GM21526 (cell line): ENCODE results near the gene FAM241B.

Experiments
- ATAC-seq: cut with Tn5 transposase; IDR thresholded peaks from one replicate; pipeline ENCODE4 v1.9.1; 2021; ENCODE audit warnings: moderate library complexity; ENCODE audit not compliant: unreplicated experiment, low FRiP score

Gene FAM241B

GRCh38 chr10:69662901-69663300, 32.9 kb downstream of the FAM241B start:
- ATAC-seq = no peak

DNA sequence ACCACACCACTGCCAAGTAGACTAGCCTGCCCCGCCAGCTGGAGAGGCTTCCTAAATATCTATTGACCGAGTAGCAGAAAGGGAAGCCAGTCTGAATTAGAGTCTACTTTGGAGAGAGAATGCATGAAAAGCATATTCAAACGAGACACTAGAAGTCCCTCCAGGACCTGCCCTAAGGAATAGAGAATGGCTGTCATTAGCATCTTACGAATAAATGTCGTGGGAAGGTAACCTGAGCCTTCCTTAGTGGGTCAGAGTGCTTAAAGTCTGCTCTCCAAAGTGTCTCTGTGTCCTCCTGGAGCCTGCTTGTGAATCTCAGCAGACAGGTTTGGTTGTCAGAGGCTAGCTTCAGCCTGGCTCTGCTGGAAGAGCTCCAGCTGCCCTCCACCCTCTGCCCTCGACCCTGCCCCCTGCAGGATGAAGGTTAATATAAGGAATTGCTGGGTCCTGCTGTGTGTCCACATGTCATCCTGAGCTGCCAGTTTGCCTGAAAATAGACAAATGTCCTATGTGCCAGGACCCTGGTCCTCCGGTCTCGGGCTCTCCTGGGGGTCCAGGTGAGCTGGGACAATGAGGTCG, 33.4 kb downstream of the FAM241B start:
- no peak for ATAC-seq

DNA sequence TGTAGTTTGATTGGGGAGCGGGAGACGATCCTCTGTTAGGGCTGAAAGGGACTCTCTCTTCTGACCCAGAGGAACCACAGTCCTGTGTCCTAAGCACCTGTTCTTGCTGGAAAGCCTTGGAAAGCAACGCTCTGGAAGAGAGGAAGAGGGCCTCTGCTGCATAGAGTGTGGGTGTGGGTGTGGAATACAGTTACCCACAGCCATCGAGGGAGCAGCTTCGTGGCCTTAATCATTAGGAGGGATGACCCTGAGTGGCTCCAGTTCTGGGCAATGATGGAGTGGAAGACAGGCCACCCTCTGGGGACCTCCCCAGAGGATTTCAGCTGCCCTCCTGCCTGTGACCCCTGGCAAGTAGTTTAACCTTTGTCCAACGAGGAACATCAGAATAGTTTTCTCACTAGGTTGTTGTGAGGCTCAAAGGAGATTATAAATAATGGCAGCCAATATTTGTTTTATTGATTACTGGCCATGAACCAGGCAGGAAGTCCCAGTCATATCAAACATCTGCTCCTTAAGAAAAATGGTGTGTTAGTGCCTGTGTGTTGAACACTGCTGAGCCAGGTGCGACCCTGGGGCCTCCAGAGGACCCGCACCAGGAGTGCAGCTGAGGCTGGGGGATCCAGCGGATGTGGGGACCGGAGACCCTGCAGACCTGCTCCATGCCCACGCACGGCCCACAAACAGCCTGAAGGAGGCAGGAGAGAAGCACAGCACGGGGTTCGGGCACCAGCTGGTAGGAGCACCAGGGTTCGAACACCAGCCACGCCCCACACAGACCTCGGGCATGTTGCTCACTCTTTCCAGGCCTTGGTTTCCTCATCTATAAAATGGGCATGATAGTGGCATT, 35.6 kb downstream of the FAM241B start:
- ATAC-seq = no peak

GRCh38 chr10:69666756-69667155, 36.7 kb downstream of the FAM241B start:
- no peak for ATAC-seq

GRCh38 chr10:69668721-69669120, 38.7 kb downstream of the FAM241B start:
- ATAC-seq = no peak

DNA sequence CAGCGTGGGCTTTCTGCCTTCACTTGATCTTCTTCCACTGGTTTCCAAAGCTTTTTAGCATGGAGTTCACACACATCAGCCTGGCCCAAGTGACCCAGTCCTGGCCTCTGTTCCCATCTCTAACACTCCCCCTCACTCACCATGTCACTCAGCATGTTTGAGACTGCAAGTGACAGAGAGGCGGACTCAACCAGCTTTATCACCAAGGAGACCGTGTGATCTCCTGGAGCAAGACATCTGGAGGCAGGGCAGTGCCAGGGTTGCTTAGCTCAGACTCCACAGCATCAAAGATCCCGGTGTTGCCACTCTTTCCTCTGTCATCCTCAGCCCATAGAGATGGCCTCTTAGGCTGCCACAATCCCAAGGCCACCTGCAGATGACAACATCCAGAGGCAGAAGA, 39.4 kb downstream of the FAM241B start:
- no peak for ATAC-seq

DNA sequence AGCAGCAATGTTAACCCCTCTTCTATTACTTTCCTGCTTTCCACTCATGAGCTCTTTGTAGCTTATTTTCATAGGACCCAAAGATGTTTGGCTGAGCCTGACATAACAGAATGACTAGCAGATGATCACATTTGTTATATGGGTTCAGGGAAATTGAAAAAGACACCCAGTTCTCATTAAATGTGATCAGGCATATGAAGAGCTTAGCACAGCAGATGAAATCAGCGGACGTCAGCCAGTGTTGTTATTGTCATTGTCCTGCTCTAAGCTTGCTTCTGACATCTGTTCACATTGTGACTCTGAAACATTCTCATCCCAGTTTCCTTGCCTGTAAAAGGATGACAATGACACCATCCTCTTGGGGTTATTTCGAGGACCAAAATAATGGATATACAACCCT, 43.5 kb downstream of the FAM241B start:
- ATAC-seq = no peak

DNA sequence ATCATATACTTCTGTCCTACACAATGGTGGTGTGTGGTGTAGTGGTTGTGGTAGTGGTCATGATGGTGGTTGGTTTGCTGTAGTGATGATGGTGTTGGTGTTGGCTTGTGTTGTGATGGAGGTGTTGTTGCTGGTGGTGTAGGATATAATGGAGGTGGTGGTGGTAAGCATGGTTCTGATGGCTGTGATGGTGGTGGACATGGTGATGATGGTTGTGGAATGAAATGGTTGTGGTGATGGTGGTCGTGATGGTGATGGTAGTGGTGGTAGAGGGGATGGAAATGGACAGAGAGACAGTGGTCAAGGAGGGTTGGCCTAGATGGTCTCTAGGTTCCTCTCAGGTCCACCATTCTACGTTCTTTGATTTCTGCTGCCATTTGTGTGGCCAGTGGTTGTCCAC, 44.7 kb downstream of the FAM241B start:
- no peak for ATAC-seq

- ATAC-seq = no peak
Measured at GRCh38 chr10:69676301-69676700, 46.3 kb downstream of the FAM241B start.

- no peak for ATAC-seq
Measured at GRCh38 chr10:69677985-69678654, 48.1 kb downstream of the FAM241B start.

- ATAC-seq = no peak
Measured at GRCh38 chr10:69679736-69680135, 49.7 kb downstream of the FAM241B start.

- no peak for ATAC-seq
Measured at GRCh38 chr10:69680610-69681009, 50.6 kb downstream of the FAM241B start.

- no peak for ATAC-seq
Measured at GRCh38 chr10:69681436-69681835, 51.4 kb downstream of the FAM241B start.

- no peak for ATAC-seq
Measured at GRCh38 chr10:69682955-69683474, 53.0 kb downstream of the FAM241B start.
